WTC11 (cell line): ENCODE data around the gene TMCC1. TPM values are rescaled to one million over a fixed set of nuclear protein-coding genes. Genes with fewer than 3 reads are reported as not detected.

Experiments used
- ATAC-seq: fragments of 200-7000 bp; cut with Tn5 transposase; 2 replicates; pipeline ENCODE4 v1.10.0; 2021; ENCODE audit warnings: mild to moderate bottlenecking, moderate library complexity
- Bru-seq: library from RNA; stranded (reverse); fragments of 400-500 nt; gene quantifications from one replicate; lab custom pipeline; 2021; lab: Mats Ljungman, UMichigan
- CTCF ChIA-PET: fragments of 300-600 bp; sonication (Branson Sonifier 250); formaldehyde crosslinking; loops from one replicate; lab custom pipeline; 2021; ENCODE audit warnings: antibody characterized with exemption; lab: Charles Lee
- POLR2A ChIA-PET: fragments of 350-600 bp; sonication (Branson Sonifier 250); formaldehyde crosslinking; loops from one replicate; lab custom pipeline; 2021; ENCODE audit warnings: antibody characterized with exemption; lab: Charles Lee
- DNase-seq: peaks from one replicate; pipeline ENCODE4 v3.0.0; 2021; ENCODE audit warnings: low spot score
- H3K27ac Mint-ChIP-seq: 2 replicates; pipeline ENCODE4 v1.8.0; 2021; ENCODE audit warnings: mixed read lengths
- H3K27me3 Mint-ChIP-seq: 2 replicates; pipeline ENCODE4 v1.8.0; 2021; ENCODE audit warnings: low read depth, mild to moderate bottlenecking, moderate library complexity, mixed read lengths
- H3K36me3 Mint-ChIP-seq: 2 replicates; pipeline ENCODE4 v1.8.0; 2021; ENCODE audit warnings: mixed read lengths
- H3K4me1 Mint-ChIP-seq: 2 replicates; pipeline ENCODE4 v1.8.0; 2022; ENCODE audit warnings: mixed read lengths
- H3K4me3 Mint-ChIP-seq: 2 replicates; pipeline ENCODE4 v1.8.0; 2021; ENCODE audit warnings: mild to moderate bottlenecking, moderate library complexity, mixed read lengths
- H3K9me3 Mint-ChIP-seq: 2 replicates; pipeline ENCODE4 v1.8.0; 2021; ENCODE audit warnings: mixed read lengths
- CREB1 ChIP-seq: sonication (generic); formaldehyde crosslinking; IDR thresholded peaks from 2 replicates; pipeline ENCODE4 v1.8.0; 2023; ENCODE audit warnings: mild to moderate bottlenecking, missing genetic modification reagents
- FOXJ3 ChIP-seq: sonication (generic); formaldehyde crosslinking; IDR thresholded peaks from 2 replicates; pipeline ENCODE4 v1.9.0; 2021; ENCODE audit warnings: missing genetic modification reagents, mild to moderate bottlenecking, borderline replicate concordance
- NFYB ChIP-seq: sonication (generic); formaldehyde crosslinking; conservative IDR thresholded peaks from 2 replicates; pipeline ENCODE4 v1.8.0; 2022; ENCODE audit warnings: low read depth, missing genetic modification reagents
- NR2C2 ChIP-seq: sonication (generic); formaldehyde crosslinking; IDR thresholded peaks from 2 replicates; pipeline ENCODE4 v1.8.0; 2022; ENCODE audit warnings: mild to moderate bottlenecking, missing genetic modification reagents
- SP1 ChIP-seq: sonication (generic); formaldehyde crosslinking; conservative IDR thresholded peaks from 2 replicates; pipeline ENCODE4 v1.8.1; 2022; ENCODE audit warnings: missing genetic modification reagents
- ZNF263 ChIP-seq: sonication (generic); formaldehyde crosslinking; IDR thresholded peaks from 2 replicates; pipeline ENCODE4 v1.8.1; 2022; ENCODE audit warnings: low read depth, mild to moderate bottlenecking, moderate library complexity, missing genetic modification reagents
- long read RNA-seq, 3 experiments: library from RNA in 1 of 3; library from capped mRNA in 1 of 3; library from polyadenylated mRNA in 1 of 3; unstranded in 2 of 3; stranded (forward) in 1 of 3; transcript quantifications; one replicate each; pipeline ENCODE4 v2.0.0, GENCODE V29; 2021
- total RNA-seq: library from RNA; stranded (reverse); gene quantifications from 3 replicates; pipeline ENCODE4 v1.2.3, GENCODE V29; 2021
- TF ChIP-seq, protein P1 (sequence below): sonication (generic); formaldehyde crosslinking; IDR thresholded peaks from 2 replicates; pipeline ENCODE4 v1.8.1; 2022; ENCODE audit warnings: missing genetic modification reagents, borderline replicate concordance
- TF ChIP-seq, protein P2 (sequence below): fragments of 200-600 bp; IDR thresholded peaks from 2 replicates; pipeline ENCODE4 v1.8.0; 2022; ENCODE audit warnings: antibody characterized with exemption
- TF ChIP-seq, protein P3 (sequence below): sonication (generic); formaldehyde crosslinking; IDR thresholded peaks from 2 replicates; pipeline ENCODE4 v1.8.0; 2022; ENCODE audit warnings: mild to moderate bottlenecking, missing genetic modification reagents
- TF ChIP-seq, protein P4 (sequence below): sonication (generic); formaldehyde crosslinking; IDR thresholded peaks from 2 replicates; pipeline ENCODE4 v1.8.0; 2022; ENCODE audit warnings: mild to moderate bottlenecking, missing genetic modification reagents

TMCC1 gene
- total RNA-seq (20.6 to 29.3 TPM (median 23.6 TPM) in 3 replicates), Bru-seq, nascent RNA (percentile 75 among the genes with signal in this experiment)
- long read RNA-seq, experiment 1, full-length matches to known transcripts, result 3 of 47 reads
- long read RNA-seq, experiment 1, partial matches to known transcripts, result 5 of 47 reads
- long read RNA-seq, experiment 1, other reads (novel, unspliced or antisense), result 39 of 47 reads
- long read RNA-seq, experiment 2, partial matches to known transcripts, result 3 of 25 reads
- long read RNA-seq, experiment 2, other reads (novel, unspliced or antisense), result 21 of 25 reads
- long read RNA-seq, experiment 3, partial matches to known transcripts, result 0 of 6 reads
- long read RNA-seq, experiment 3, other reads (novel, unspliced or antisense), result 5 of 6 reads

DNA sequence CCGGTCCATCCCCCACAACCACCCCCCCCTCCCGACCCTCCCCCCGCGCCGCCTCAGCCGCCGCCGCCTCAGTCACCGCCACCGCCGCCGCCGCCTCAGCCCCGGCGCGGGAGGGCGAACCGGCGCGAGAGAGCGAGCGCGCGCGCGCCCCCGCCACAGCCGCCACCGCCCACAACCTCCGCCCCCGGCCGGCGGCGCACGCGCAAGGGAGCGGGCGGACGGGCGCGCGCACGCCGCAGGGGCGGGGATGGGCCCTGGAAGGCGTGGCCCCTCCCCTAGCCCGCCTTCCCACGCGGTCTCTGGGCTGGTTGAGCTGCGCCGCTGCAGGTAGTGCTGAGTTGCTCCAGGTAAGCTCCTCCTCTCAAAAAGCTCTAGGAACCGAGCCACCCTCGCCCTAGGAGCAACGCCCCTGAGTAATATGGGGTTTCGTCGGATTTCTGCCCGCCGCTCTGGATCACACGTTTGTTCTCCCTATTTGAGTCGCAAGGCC lies at the start of gene TMCC1:
TSS of gene TMCC1 (minus strand) at position 131 of the 490 bp plus-strand sequence.
- CTCF ChIA-PET, result interaction anchor here (0.9 to 1.0 kb wide), 4 partner anchors 40 to 109 kb away, joined by 3 read pairs; no protein-coding TSS in a partner anchor
- no peaks in the 10 kb centered on the region; the same call in 1 of the 2 replicates for H3K36me3 Mint-ChIP-seq
- H3K27ac Mint-ChIP-seq, result peak within 1 kb of the TSS; percentile 96
- no peaks in the 10 kb centered on the region for H3K27me3 Mint-ChIP-seq
- peaks cover 9% of the 10 kb centered on the region for H3K9me3 Mint-ChIP-seq
- peak; percentile 74 for TF ChIP-seq SP1
- TF ChIP-seq, protein P1, sequence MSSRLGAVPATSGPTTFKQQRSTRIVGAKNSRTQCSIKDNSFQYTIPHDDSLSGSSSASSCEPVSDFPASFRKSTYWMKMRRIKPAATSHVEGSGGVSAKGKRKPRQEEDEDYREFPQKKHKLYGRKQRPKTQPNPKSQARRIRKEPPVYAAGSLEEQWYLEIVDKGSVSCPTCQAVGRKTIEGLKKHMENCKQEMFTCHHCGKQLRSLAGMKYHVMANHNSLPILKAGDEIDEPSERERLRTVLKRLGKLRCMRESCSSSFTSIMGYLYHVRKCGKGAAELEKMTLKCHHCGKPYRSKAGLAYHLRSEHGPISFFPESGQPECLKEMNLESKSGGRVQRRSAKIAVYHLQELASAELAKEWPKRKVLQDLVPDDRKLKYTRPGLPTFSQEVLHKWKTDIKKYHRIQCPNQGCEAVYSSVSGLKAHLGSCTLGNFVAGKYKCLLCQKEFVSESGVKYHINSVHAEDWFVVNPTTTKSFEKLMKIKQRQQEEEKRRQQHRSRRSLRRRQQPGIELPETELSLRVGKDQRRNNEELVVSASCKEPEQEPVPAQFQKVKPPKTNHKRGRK (CRISPR knock-in tag), result no peak
- H3K4me3 Mint-ChIP-seq, result peak within 1 kb of the TSS; percentile 89
- peak; percentile 96 for ATAC-seq
- peak; percentile 88 for DNase-seq
- POLR2A ChIA-PET, result interaction anchor here (0.7 to 1.0 kb wide), 2 partner anchors 183 to 772 kb away, joined by 3 read pairs; partner anchors contain the start of gene RAB43
- peaks cover 32% of the 10 kb centered on the region for H3K4me1 Mint-ChIP-seq

DNA sequence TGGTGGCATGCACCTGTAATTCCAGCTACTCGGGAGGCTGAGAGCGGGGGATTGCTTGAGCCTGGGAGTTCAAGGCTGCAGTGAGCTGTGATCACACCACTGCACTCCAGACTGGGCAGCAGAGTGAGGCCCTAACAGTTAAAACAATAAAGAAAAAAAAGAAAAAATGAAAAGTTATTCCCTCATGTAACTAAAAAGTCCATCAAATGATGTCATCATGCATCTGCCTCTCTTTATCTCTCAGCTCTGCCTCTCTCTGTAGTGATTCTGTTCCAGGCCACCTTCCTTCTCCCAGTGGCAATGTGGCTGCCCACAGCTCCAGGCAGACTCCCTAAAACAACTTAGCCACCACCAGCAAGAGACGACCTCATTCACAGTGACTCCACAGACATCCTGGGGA lies 49.5 kb upstream of the TMCC1 start:
- ChIA-PET POLR2A (interaction anchor here (1.3 kb wide), 2 partner anchors 9 to 151 kb away, joined by 3 read pairs; no protein-coding TSS in a partner anchor), CTCF (interaction anchor here (0.6 to 3.9 kb wide), 44 partner anchors 10 to 456 kb away, joined by 3 to 134 read pairs (median 5); partner anchors contain the start of gene TRH)
- Mint-ChIP-seq H3K9me3 (peaks cover 10% of the 10 kb centered on the region), H3K27me3 (peaks cover 13% of the 10 kb centered on the region), H3K27ac (no peak overlapping the region), H3K36me3 (no peaks in the 10 kb centered on the region)
- DNase-seq, result no peak
- TF ChIP-seq, protein P1 (CRISPR knock-in tag), result no peak
- no peak for TF ChIP-seq NR2C2 (CRISPR knock-in tag)
- TF ChIP-seq, all 79 proteins: peak for 0
- H3K4me1 Mint-ChIP-seq, result peaks cover 4% of the 10 kb centered on the region
- H3K4me3 Mint-ChIP-seq, result no peak overlapping the region
- no peak for ATAC-seq

- TF ChIP-seq, protein P2, sequence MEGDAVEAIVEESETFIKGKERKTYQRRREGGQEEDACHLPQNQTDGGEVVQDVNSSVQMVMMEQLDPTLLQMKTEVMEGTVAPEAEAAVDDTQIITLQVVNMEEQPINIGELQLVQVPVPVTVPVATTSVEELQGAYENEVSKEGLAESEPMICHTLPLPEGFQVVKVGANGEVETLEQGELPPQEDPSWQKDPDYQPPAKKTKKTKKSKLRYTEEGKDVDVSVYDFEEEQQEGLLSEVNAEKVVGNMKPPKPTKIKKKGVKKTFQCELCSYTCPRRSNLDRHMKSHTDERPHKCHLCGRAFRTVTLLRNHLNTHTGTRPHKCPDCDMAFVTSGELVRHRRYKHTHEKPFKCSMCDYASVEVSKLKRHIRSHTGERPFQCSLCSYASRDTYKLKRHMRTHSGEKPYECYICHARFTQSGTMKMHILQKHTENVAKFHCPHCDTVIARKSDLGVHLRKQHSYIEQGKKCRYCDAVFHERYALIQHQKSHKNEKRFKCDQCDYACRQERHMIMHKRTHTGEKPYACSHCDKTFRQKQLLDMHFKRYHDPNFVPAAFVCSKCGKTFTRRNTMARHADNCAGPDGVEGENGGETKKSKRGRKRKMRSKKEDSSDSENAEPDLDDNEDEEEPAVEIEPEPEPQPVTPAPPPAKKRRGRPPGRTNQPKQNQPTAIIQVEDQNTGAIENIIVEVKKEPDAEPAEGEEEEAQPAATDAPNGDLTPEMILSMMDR, result peak; percentile 59
- TF ChIP-seq NFYB (CRISPR knock-in tag), result no peak
- TF ChIP-seq ZNF263, result peak; percentile 71; the same call in 1 of the 2 replicates
- TF ChIP-seq CREB1 (CRISPR knock-in tag), result no peak
- TF ChIP-seq, protein P3, sequence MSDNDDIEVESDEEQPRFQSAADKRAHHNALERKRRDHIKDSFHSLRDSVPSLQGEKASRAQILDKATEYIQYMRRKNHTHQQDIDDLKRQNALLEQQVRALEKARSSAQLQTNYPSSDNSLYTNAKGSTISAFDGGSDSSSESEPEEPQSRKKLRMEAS (CRISPR knock-in tag), result no peak
- TF ChIP-seq FOXJ3 (CRISPR knock-in tag), result no peak
- TF ChIP-seq, protein P4, sequence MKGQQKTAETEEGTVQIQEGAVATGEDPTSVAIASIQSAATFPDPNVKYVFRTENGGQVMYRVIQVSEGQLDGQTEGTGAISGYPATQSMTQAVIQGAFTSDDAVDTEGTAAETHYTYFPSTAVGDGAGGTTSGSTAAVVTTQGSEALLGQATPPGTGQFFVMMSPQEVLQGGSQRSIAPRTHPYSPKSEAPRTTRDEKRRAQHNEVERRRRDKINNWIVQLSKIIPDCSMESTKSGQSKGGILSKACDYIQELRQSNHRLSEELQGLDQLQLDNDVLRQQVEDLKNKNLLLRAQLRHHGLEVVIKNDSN (CRISPR knock-in tag), result no peak
- Mint-ChIP-seq H3K4me1 (peaks cover 9% of the 10 kb centered on the region), H3K9me3 (peaks cover 8% of the 10 kb centered on the region), H3K27me3 (peaks cover 12% of the 10 kb centered on the region), H3K27ac (no peak overlapping the region), H3K4me3 (no peak overlapping the region), H3K36me3 (no peaks in the 10 kb centered on the region)
- CTCF ChIA-PET, result interaction anchor here (0.6 to 3.9 kb wide), 56 partner anchors 8 to 559 kb away, joined by 3 to 134 read pairs (median 4); partner anchors contain the start of genes TMCC1 and TRH
- ATAC-seq, result peak; percentile 97
- POLR2A ChIA-PET, result interaction anchor here (1.3 kb wide), 2 partner anchors 10 to 152 kb away, joined by 3 read pairs; no protein-coding TSS in a partner anchor
- DNase-seq, result peak; percentile 88
Measured at GRCh38 chr3:129942296-129942695, 48.8 kb upstream of the TMCC1 start.
